SK-MEL-5 (cell line): ENCODE results near the gene ARL11. TPM values are rescaled to one million over a fixed set of nuclear protein-coding genes. Genes with fewer than 3 reads are reported as not detected.
"Not testable (repeated sequence)": the region's sequence is repeated elsewhere in the genome, so short reads cannot be mapped to it uniquely, and the experiment has no call there.

Experiments used
- DNase-seq: peaks from one replicate; pipeline ENCODE4 v3.0.0-alpha.2; 2016; ENCODE audit warnings: low read depth, low spot score
- in situ Hi-C: cut with HindIII; loops from 2 replicates; pipeline ENCODE4 v1.10.0; 2016; ENCODE audit warnings: low sequenced_read_pairs, high pct_unique_total_duplicates, low pct_unique_long_range_greater_than_20kb
- total RNA-seq: library from RNA; depleted of rRNA; stranded (reverse); fragments of >200 nt; shearing (Covaris generic); gene quantifications from 2 replicates; pipeline ENCODE4 v1.2.3, GENCODE V29; 2014

Gene ARL11
- total RNA-seq, 1 experiment from 2014 or later, result not detected

- in situ Hi-C loops, result no loop called here
- no peak for DNase-seq
Measured at GRCh38 chr13:49607761-49608160, 20.5 kb upstream of the ARL11 start.

- in situ Hi-C loops, result no loop called here
Measured at GRCh38 chr13:49608651-49609331, 19.5 kb upstream of the ARL11 start.

GRCh38 chr13:49610176-49610575 is 18.1 kb upstream of the ARL11 start:
- in situ Hi-C loops, result no loop called here
- no peak for DNase-seq

More at GRCh38 chr13:49608651-49609331, 19.5 kb upstream of the ARL11 start:
- no peak for DNase-seq

GRCh38 chr13:49612042-49612441 is 16.3 kb upstream of the ARL11 start:
- in situ Hi-C loops, DNase-seq: not testable (repeated sequence)

GRCh38 chr13:49615836-49616675 is 12.3 kb upstream of the ARL11 start:
- in situ Hi-C loops, result no loop called here

GRCh38 chr13:49616676-49617065 is 11.6 kb upstream of the ARL11 start:
- in situ Hi-C loops, result no loop called here

More at GRCh38 chr13:49615836-49616675, 12.3 kb upstream of the ARL11 start:
- DNase-seq, result no peak

GRCh38 chr13:49620170-49620621 is 8.1 kb upstream of the ARL11 start:
- no peak for DNase-seq
- in situ Hi-C loops, result no loop called here

More at GRCh38 chr13:49616676-49617065, 11.6 kb upstream of the ARL11 start:
- DNase-seq, result no peak

GRCh38 chr13:49622174-49622946 is 5.9 kb upstream of the ARL11 start:
- in situ Hi-C loops, result no loop called here
- no peak for DNase-seq

- in situ Hi-C loops, result no loop called here
- DNase-seq, result no peak
Measured at GRCh38 chr13:49624229-49624628, 4.1 kb upstream of the ARL11 start.

GRCh38 chr13:49625392-49626079 is 2.8 kb upstream of the ARL11 start:
- in situ Hi-C loops, result no loop called here
- DNase-seq, result no peak

GRCh38 chr13:49629196-49629938 is 1.1 kb downstream of the ARL11 start:
- in situ Hi-C loops, result no loop called here

GRCh38 chr13:49629947-49630346 is 1.6 kb downstream of the ARL11 start:
- in situ Hi-C loops, result no loop called here
- DNase-seq, result no peak

More at GRCh38 chr13:49629196-49629938, 1.1 kb downstream of the ARL11 start:
- no peak for DNase-seq

GRCh38 chr13:49630580-49630979 is 2.3 kb downstream of the ARL11 start:
- in situ Hi-C loops, result no loop called here
- DNase-seq, result no peak

- DNase-seq, result no peak
- in situ Hi-C loops, result no loop called here
Measured at GRCh38 chr13:49632156-49632555, 3.8 kb downstream of the ARL11 start.

GRCh38 chr13:49633710-49634109 is 5.4 kb downstream of the ARL11 start:
- in situ Hi-C loops, result no loop called here
- DNase-seq, result no peak

GRCh38 chr13:49635599-49636433 is 7.5 kb downstream of the ARL11 start:
- DNase-seq, result peak; percentile 8
- in situ Hi-C loops, result no loop called here
